Measurements from ENCODE around the gene PPP2R5B.

The PPP2R5B gene

DNA sequence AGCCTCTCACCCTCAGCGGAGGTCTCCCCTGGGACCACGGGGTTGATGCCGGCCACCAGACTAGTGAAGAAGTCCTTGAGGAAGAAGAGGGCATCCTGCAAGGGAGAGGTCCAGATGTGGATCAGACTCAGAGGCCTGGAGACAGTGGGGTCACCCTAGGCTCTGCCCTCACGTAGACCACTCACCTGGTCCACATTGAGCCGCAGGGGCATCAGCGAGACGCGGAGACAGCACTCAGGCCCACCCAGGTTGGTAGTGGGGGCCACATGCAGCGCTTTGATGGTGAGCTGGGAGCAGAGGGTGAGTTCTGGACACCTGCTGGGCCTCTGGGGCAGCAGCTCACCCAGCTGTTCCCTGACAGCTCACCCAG is 26.4 kb upstream of the PPP2R5B start:
- no peak overlapping the region for H3K23ac ChIP-seq (ENCODE audit: low read length)
- no peak for DNase-seq
- WGBS (ENCODE audit: extremely low coverage, insufficient coverage, insufficient read length) = no CpG with 5 or more reads among the region's 9 CpGs
- H2AK5ac ChIP-seq (ENCODE audit: low read length) = no peak overlapping the region
- H4K8ac ChIP-seq (ENCODE audit: low read depth, low read length) = no peak overlapping the region
- H3K27ac ChIP-seq (ENCODE audit: low read depth, low read length) = no peak overlapping the region
- no peak overlapping the region for H2AFZ ChIP-seq (ENCODE audit: insufficient read depth, low read length, poor library complexity)
- no peak overlapping the region for H3K14ac ChIP-seq (ENCODE audit: low read length)
- no peak overlapping the region for H3K4me3 ChIP-seq (ENCODE audit: low read depth, low read length)
- no peak overlapping the region for H4K91ac ChIP-seq (ENCODE audit: low read depth, low read length)
- H3K4me2 ChIP-seq (ENCODE audit: low read length) = no peak overlapping the region
- H4K12ac ChIP-seq (ENCODE audit: low read depth, low read length) = no peak overlapping the region
- H3K79me1 ChIP-seq (ENCODE audit: low read length) = no peaks in the 10 kb centered on the region
- H3K9me3 ChIP-seq (ENCODE audit: insufficient read depth, low read depth, low read length) = peaks cover 3% of the 10 kb centered on the region
- H3K18ac ChIP-seq (ENCODE audit: low read length) = no peak overlapping the region
- no peak overlapping the region for H2BK12ac ChIP-seq (ENCODE audit: low read length)
- no peak overlapping the region for H3K4ac ChIP-seq (ENCODE audit: low read depth, low read length)
- no peak overlapping the region for H2BK5ac ChIP-seq (ENCODE audit: low read depth, low read length, poor library complexity)
- H3K79me2 ChIP-seq (ENCODE audit: control insufficient read depth, insufficient read depth, low read length, poor library complexity) = no peaks in the 10 kb centered on the region
- peaks cover 76 to 78% of the 10 kb centered on the region in 2 experiments for H3K36me3 ChIP-seq (ENCODE audit: control insufficient read depth in 1 of 2, insufficient read depth in 2 of 2, low read length in 2 of 2)
- no peaks in the 10 kb centered on the region for H3K4me1 ChIP-seq (ENCODE audit: control insufficient read depth in 1 of 2, insufficient read depth in 2 of 2, low read length in 2 of 2)
- no peaks in the 10 kb centered on the region for H3K27me3 ChIP-seq (ENCODE audit: insufficient read depth, low read length)
- no peak overlapping the region for H3K9ac ChIP-seq (ENCODE audit: low read length)
- no peak overlapping the region for H2BK120ac ChIP-seq (ENCODE audit: insufficient read depth, low read length, poor library complexity)

DNA sequence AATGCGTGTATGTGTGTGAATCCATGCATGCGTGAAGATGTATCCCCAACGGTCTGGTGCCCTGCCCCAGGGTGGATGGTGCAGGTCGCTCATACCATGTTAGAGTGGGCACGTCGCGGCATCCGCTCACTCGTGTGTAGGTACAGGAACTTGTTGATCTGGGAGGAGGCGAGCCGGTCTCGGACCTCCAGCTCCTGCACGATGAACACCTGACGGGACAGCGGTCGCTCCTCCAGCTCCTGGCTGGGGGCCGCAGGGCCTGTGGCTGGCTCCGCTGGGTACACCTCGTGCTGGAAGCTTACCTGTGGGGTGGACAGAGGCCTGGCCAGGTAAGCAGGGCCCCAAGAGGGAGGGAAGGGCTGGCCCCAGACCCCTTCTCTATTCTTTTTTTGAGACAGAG is 25.9 kb upstream of the PPP2R5B start:
- Histone ChIP-seq H4K12ac (ENCODE audit: low read depth, low read length) (no peak overlapping the region), H2BK12ac (ENCODE audit: low read length) (no peak overlapping the region), H3K9me3 (ENCODE audit: insufficient read depth, low read depth, low read length) (peaks cover 3% of the 10 kb centered on the region), H2BK5ac (ENCODE audit: low read depth, low read length, poor library complexity) (no peak overlapping the region), H3K4me3 (ENCODE audit: low read depth, low read length) (no peak overlapping the region), H3K79me2 (ENCODE audit: control insufficient read depth, insufficient read depth, low read length, poor library complexity) (no peaks in the 10 kb centered on the region), H2AK5ac (ENCODE audit: low read length) (no peak overlapping the region), H3K79me1 (ENCODE audit: low read length) (no peaks in the 10 kb centered on the region), H3K9ac (ENCODE audit: low read length) (no peak overlapping the region), H3K23ac (ENCODE audit: low read length) (no peak overlapping the region), H4K91ac (ENCODE audit: low read depth, low read length) (no peak overlapping the region), H3K27ac (ENCODE audit: low read depth, low read length) (no peak overlapping the region), H2BK120ac (ENCODE audit: insufficient read depth, low read length, poor library complexity) (no peak overlapping the region), H3K36me3 (ENCODE audit: control insufficient read depth in 1 of 2, insufficient read depth in 2 of 2, low read length in 2 of 2) (peaks cover 81% of the 10 kb centered on the region in 2 experiments), H3K27me3 (ENCODE audit: insufficient read depth, low read length) (no peaks in the 10 kb centered on the region), H3K18ac (ENCODE audit: low read length) (no peak overlapping the region), H4K8ac (ENCODE audit: low read depth, low read length) (no peak overlapping the region), H3K4me1 (ENCODE audit: control insufficient read depth in 1 of 2, insufficient read depth in 2 of 2, low read length in 2 of 2) (no peaks in the 10 kb centered on the region), H2AFZ (ENCODE audit: insufficient read depth, low read length, poor library complexity) (no peak overlapping the region), H3K14ac (ENCODE audit: low read length) (no peak overlapping the region), H3K4ac (ENCODE audit: low read depth, low read length) (no peak overlapping the region), H3K4me2 (ENCODE audit: low read length) (no peak overlapping the region)
- DNase-seq = no peak
- WGBS (ENCODE audit: extremely low coverage, insufficient coverage, insufficient read length) = no CpG with 5 or more reads among the region's 19 CpGs

DNA sequence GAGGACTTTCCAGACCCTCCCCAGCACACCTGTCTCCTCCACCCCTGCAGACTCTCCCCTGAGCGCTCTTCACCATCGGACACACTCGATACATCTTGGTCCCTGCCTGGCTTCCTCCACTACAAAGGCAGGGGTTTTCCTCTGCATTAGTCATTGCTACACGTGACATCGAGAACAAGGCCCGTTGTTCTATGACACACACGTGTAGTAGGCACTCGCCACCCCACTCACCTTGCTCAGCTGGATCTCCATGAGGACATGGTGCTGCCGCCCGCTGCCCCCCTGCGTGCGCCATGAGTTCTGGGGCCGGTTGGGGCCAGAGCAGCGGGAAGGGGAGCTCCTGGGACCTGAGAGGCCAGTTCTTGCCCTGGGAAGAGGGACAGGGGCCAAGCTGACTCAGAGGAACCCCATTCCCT is 24.2 kb upstream of the PPP2R5B start:
- no peak overlapping the region for H2BK5ac ChIP-seq (ENCODE audit: low read depth, low read length, poor library complexity)
- no peak overlapping the region for H3K9ac ChIP-seq (ENCODE audit: low read length)
- H4K12ac ChIP-seq (ENCODE audit: low read depth, low read length) = no peak overlapping the region
- no peak overlapping the region for H3K27ac ChIP-seq (ENCODE audit: low read depth, low read length)
- no peak overlapping the region for H4K91ac ChIP-seq (ENCODE audit: low read depth, low read length)
- no peak overlapping the region for H3K23ac ChIP-seq (ENCODE audit: low read length)
- H3K4me3 ChIP-seq (ENCODE audit: low read depth, low read length) = no peak overlapping the region
- no peaks in the 10 kb centered on the region for H3K4me1 ChIP-seq (ENCODE audit: control insufficient read depth in 1 of 2, insufficient read depth in 2 of 2, low read length in 2 of 2)
- H3K27me3 ChIP-seq (ENCODE audit: insufficient read depth, low read length) = no peaks in the 10 kb centered on the region
- no peaks in the 10 kb centered on the region for H3K79me1 ChIP-seq (ENCODE audit: low read length)
- H3K18ac ChIP-seq (ENCODE audit: low read length) = no peak overlapping the region
- no CpG with 5 or more reads among the region's 14 CpGs for WGBS (ENCODE audit: extremely low coverage, insufficient coverage, insufficient read length)
- H3K36me3 ChIP-seq (ENCODE audit: control insufficient read depth in 1 of 2, insufficient read depth in 2 of 2, low read length in 2 of 2) = peaks cover 76 to 78% of the 10 kb centered on the region in 2 experiments
- H3K14ac ChIP-seq (ENCODE audit: low read length) = no peak overlapping the region
- no peak overlapping the region for H3K4me2 ChIP-seq (ENCODE audit: low read length)
- no peak overlapping the region for H2BK12ac ChIP-seq (ENCODE audit: low read length)
- H2AK5ac ChIP-seq (ENCODE audit: low read length) = no peak overlapping the region
- DNase-seq = no peak
- H3K79me2 ChIP-seq (ENCODE audit: control insufficient read depth, insufficient read depth, low read length, poor library complexity) = no peaks in the 10 kb centered on the region
- H4K8ac ChIP-seq (ENCODE audit: low read depth, low read length) = no peak overlapping the region
- H2BK120ac ChIP-seq (ENCODE audit: insufficient read depth, low read length, poor library complexity) = no peak overlapping the region
- peaks cover 3% of the 10 kb centered on the region for H3K9me3 ChIP-seq (ENCODE audit: insufficient read depth, low read depth, low read length)
- no peak overlapping the region for H3K4ac ChIP-seq (ENCODE audit: low read depth, low read length)
- H2AFZ ChIP-seq (ENCODE audit: insufficient read depth, low read length, poor library complexity) = no peak overlapping the region

DNA sequence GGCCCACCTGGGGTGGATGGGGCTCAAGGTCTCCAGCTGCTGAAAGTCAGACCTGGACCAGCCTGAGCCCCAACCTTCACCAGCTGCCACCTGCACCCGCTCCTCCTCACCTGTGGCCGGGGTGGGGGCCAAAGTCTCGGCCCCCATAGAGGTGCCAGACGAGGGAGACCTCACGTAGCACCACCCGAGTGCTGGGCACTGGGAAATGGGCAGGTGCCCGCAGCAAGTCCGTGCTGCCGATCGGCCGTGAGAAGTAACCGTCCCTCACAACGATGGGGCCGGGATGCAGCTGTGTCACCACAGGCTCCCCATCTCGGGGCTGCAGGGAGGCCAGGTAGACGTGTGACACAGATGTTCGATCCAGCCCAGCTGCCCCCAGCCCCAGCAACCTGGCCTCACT is 23.7 kb upstream of the PPP2R5B start:
- H3K4ac ChIP-seq (ENCODE audit: low read depth, low read length) = no peak overlapping the region
- H3K27ac ChIP-seq (ENCODE audit: low read depth, low read length) = no peak overlapping the region
- no peak overlapping the region for H4K12ac ChIP-seq (ENCODE audit: low read depth, low read length)
- no peak overlapping the region for H4K91ac ChIP-seq (ENCODE audit: low read depth, low read length)
- no peaks in the 10 kb centered on the region for H3K79me2 ChIP-seq (ENCODE audit: control insufficient read depth, insufficient read depth, low read length, poor library complexity)
- H3K14ac ChIP-seq (ENCODE audit: low read length) = no peak overlapping the region
- H2BK12ac ChIP-seq (ENCODE audit: low read length) = no peak overlapping the region
- no CpG with 5 or more reads among the region's 17 CpGs for WGBS (ENCODE audit: extremely low coverage, insufficient coverage, insufficient read length)
- no peak overlapping the region for H3K4me3 ChIP-seq (ENCODE audit: low read depth, low read length)
- H3K18ac ChIP-seq (ENCODE audit: low read length) = no peak overlapping the region
- no peak overlapping the region for H3K23ac ChIP-seq (ENCODE audit: low read length)
- H3K27me3 ChIP-seq (ENCODE audit: insufficient read depth, low read length) = no peaks in the 10 kb centered on the region
- no peaks in the 10 kb centered on the region for H3K4me1 ChIP-seq (ENCODE audit: control insufficient read depth in 1 of 2, insufficient read depth in 2 of 2, low read length in 2 of 2)
- no peak overlapping the region for H2AFZ ChIP-seq (ENCODE audit: insufficient read depth, low read length, poor library complexity)
- no peak overlapping the region for H4K8ac ChIP-seq (ENCODE audit: low read depth, low read length)
- peaks cover 5% of the 10 kb centered on the region for H3K9me3 ChIP-seq (ENCODE audit: insufficient read depth, low read depth, low read length)
- no peak for DNase-seq
- H3K79me1 ChIP-seq (ENCODE audit: low read length) = no peaks in the 10 kb centered on the region
- H2AK5ac ChIP-seq (ENCODE audit: low read length) = no peak overlapping the region
- H3K36me3 ChIP-seq (ENCODE audit: control insufficient read depth in 1 of 2, insufficient read depth in 2 of 2, low read length in 2 of 2) = peaks cover 78 to 80% of the 10 kb centered on the region in 2 experiments
- H3K4me2 ChIP-seq (ENCODE audit: low read length) = no peak overlapping the region
- no peak overlapping the region for H2BK120ac ChIP-seq (ENCODE audit: insufficient read depth, low read length, poor library complexity)
- no peak overlapping the region for H2BK5ac ChIP-seq (ENCODE audit: low read depth, low read length, poor library complexity)
- H3K9ac ChIP-seq (ENCODE audit: low read length) = no peak overlapping the region

Data from trophoblast cell (in vitro differentiated cells and primary cell).